ENCODE results near the gene PCNX3.

- TF ChIP-seq CTCF (IDR thresholded peaks at IDR 0.05; ENCODE audit: insufficient read depth, low read depth, low read length) (no peak), EZH2 (IDR thresholded peaks at IDR 0.05; ENCODE audit: insufficient read depth, low read length) (no peak)
Measured at GRCh38 chr11:65599216-65599954, 16.2 kb upstream of the PCNX3 start.
